GM06990 (cell line): ENCODE results near the gene BMP7.
"Not testable (repeated sequence)": the region's sequence is repeated elsewhere in the genome, so short reads cannot be mapped to it uniquely, and the experiment has no call there.

ENCODE experiments used
- DNase-seq: peaks from one replicate; pipeline ENCODE4 v3.0.0-alpha.2; 2011; ENCODE audit not compliant: insufficient read length; ENCODE audit errors: extremely low read depth
- H3K27me3 ChIP-seq: replicated peaks from 2 replicates; pipeline ENCODE4 v1.6.0; 2011; ENCODE audit warnings: low read length; ENCODE audit not compliant: control insufficient read depth, insufficient read depth
- H3K36me3 ChIP-seq: 2 replicates; pipeline ENCODE4 v1.5.1; 2011; ENCODE audit warnings: low read length; ENCODE audit not compliant: control insufficient read depth, insufficient read depth
- H3K4me3 ChIP-seq: replicated peaks from 2 replicates; pipeline ENCODE4 v1.5.1; 2011; ENCODE audit warnings: low read depth, mild to moderate bottlenecking, control low read depth, low read length
- CTCF ChIP-seq: IDR thresholded peaks from 2 replicates; pipeline ENCODE4 v1.5.1; 2011; ENCODE audit warnings: low read length, control low read depth, mild to moderate bottlenecking, inconsistent platforms; ENCODE audit not compliant: insufficient read depth, poor library complexity, severe bottlenecking

BMP7 gene

GRCh38 chr20:57195469-57196100 is 70.9 kb downstream of the BMP7 start:
- TF ChIP-seq CTCF, result no peak
- Histone ChIP-seq H3K36me3 (no peaks in the 10 kb centered on the region), H3K27me3 (no peaks in the 10 kb centered on the region; the same call in 1 of the 2 replicates), H3K4me3 (no peak overlapping the region)
- no peak for DNase-seq

GRCh38 chr20:57195023-57195422 is 71.4 kb downstream of the BMP7 start:
- Histone ChIP-seq H3K27me3 (no peaks in the 10 kb centered on the region; the same call in 1 of the 2 replicates), H3K36me3 (no peaks in the 10 kb centered on the region), H3K4me3 (no peak overlapping the region)
- DNase-seq, result no peak
- TF ChIP-seq CTCF, result no peak

- TF ChIP-seq CTCF, result no peak
- DNase-seq, result no peak
- no peak overlapping the region for H3K4me3 ChIP-seq
- no peaks in the 10 kb centered on the region; the same call in 1 of the 2 replicates for H3K27me3 ChIP-seq
- no peaks in the 10 kb centered on the region for H3K36me3 ChIP-seq
These were observed 72.3 kb downstream of the BMP7 start for GRCh38 chr20:57194154-57194553.

GRCh38 chr20:57193094-57193493 is 73.3 kb downstream of the BMP7 start:
- no peak for DNase-seq
- Histone ChIP-seq H3K27me3 (0 out of 2 replicates have a peak, but pooled peaks cover 2% of the 10 kb centered on the region), H3K36me3 (no peaks in the 10 kb centered on the region), H3K4me3 (no peak overlapping the region)
- no peak for TF ChIP-seq CTCF

- no peak overlapping the region for H3K4me3 ChIP-seq
- TF ChIP-seq CTCF, result no peak
- H3K36me3 ChIP-seq, result no peaks in the 10 kb centered on the region
- DNase-seq, result no peak
- H3K27me3 ChIP-seq, result 0 out of 2 replicates have a peak, but pooled peaks cover 2% of the 10 kb centered on the region
These were observed 74.1 kb downstream of the BMP7 start for GRCh38 chr20:57192311-57192710.

GRCh38 chr20:57191265-57191638 is 75.2 kb downstream of the BMP7 start:
- H3K36me3 ChIP-seq, DNase-seq, H3K27me3 ChIP-seq, H3K4me3 ChIP-seq: not testable (repeated sequence)
